Activated naive CD4-positive, alpha-beta T cell treated with Interleukin-2 at 50 U/mL for 16 hours (primary cell): ENCODE results near the gene SYPL1.
A peak's percentile ranks its signal among the peaks of the same experiment; 100 is the strongest.

Experiments used
- DNase-seq: peaks from one replicate; pipeline ENCODE4 v3.0.0-alpha.2; 2020

SYPL1 gene

GRCh38 chr7:106121189-106121810 is 9.2 kb upstream of the SYPL1 start:
- DNase-seq: no peak

- no peak for DNase-seq
These were observed 8.4 kb upstream of the SYPL1 start for GRCh38 chr7:106120500-106120899.

- DNase-seq: no peak
These were observed 7.6 kb upstream of the SYPL1 start for GRCh38 chr7:106119719-106120118.

- DNase-seq: no peak
These were observed 5.9 kb upstream of the SYPL1 start for GRCh38 chr7:106117786-106118544.

GRCh38 chr7:106116161-106116704 is 4.1 kb upstream of the SYPL1 start:
- DNase-seq: no peak

- peak; percentile 5 for DNase-seq
These were observed 2.7 kb upstream of the SYPL1 start for GRCh38 chr7:106114716-106115383.

- DNase-seq: no peak
These were observed 885 bp upstream of the SYPL1 start for GRCh38 chr7:106112972-106113421.

- peak; percentile 57 for DNase-seq
These were observed 426 bp downstream of the SYPL1 start for GRCh38 chr7:106111655-106112117.

GRCh38 chr7:106110885-106111654 is 1.0 kb downstream of the SYPL1 start:
- DNase-seq: no peak

- DNase-seq: no peak
These were observed 1.9 kb downstream of the SYPL1 start for GRCh38 chr7:106110238-106110560.

- DNase-seq: no peak
These were observed 2.4 kb downstream of the SYPL1 start for GRCh38 chr7:106109521-106110237.

GRCh38 chr7:106108991-106109390 is 3.1 kb downstream of the SYPL1 start:
- no peak for DNase-seq

GRCh38 chr7:106104721-106105260 is 7.3 kb downstream of the SYPL1 start:
- no peak for DNase-seq

- no peak for DNase-seq
These were observed 9.6 kb downstream of the SYPL1 start for GRCh38 chr7:106102387-106102966.

- DNase-seq: no peak
These were observed 10.4 kb downstream of the SYPL1 start for GRCh38 chr7:106101726-106102125.

- DNase-seq: no peak
These were observed 11.1 kb downstream of the SYPL1 start for GRCh38 chr7:106100863-106101629.

- DNase-seq: no peak
These were observed 12.6 kb downstream of the SYPL1 start for GRCh38 chr7:106099539-106099938.

GRCh38 chr7:106098889-106099288 is 13.2 kb downstream of the SYPL1 start:
- DNase-seq: no peak

- DNase-seq: no peak
These were observed 16.5 kb downstream of the SYPL1 start for GRCh38 chr7:106095634-106096033.

GRCh38 chr7:106094780-106095179 is 17.3 kb downstream of the SYPL1 start:
- DNase-seq: no peak

- no peak for DNase-seq
These were observed 19.9 kb downstream of the SYPL1 start for GRCh38 chr7:106092204-106092603.
